ENCODE measurements around the gene CCDC88B. TPM values are rescaled to one million over a fixed set of nuclear protein-coding genes. Genes with fewer than 3 reads are reported as not detected.
A peak's percentile ranks its signal among the peaks of the same experiment; 100 is the strongest.

Gene CCDC88B
- total RNA-seq, 1 experiment from 2014 or later, result 11.4 TPM

- no peak for DNase-seq (ENCODE audit: low spot score)
Measured at GRCh38 chr11:64379817-64380709, 40.1 kb downstream of the CCDC88B start.

- DNase-seq (ENCODE audit: low spot score), result no peak
Measured at GRCh38 chr11:64381350-64381749, 41.3 kb downstream of the CCDC88B start.

- no peak for DNase-seq (ENCODE audit: low spot score)
Measured at GRCh38 chr11:64382047-64382446, 42.0 kb downstream of the CCDC88B start.

- no peak for DNase-seq (ENCODE audit: low spot score)
Measured at GRCh38 chr11:64382586-64382985, 42.6 kb downstream of the CCDC88B start.

- DNase-seq (ENCODE audit: low spot score), result no peak
Measured at GRCh38 chr11:64383580-64383979, 43.6 kb downstream of the CCDC88B start.

GRCh38 chr11:64384028-64384737 is 44.2 kb downstream of the CCDC88B start:
- DNase-seq (ENCODE audit: low spot score), result no peak

GRCh38 chr11:64384981-64385944 is 45.3 kb downstream of the CCDC88B start:
- no peak for DNase-seq (ENCODE audit: low spot score)

GRCh38 chr11:64385945-64386704 is 46.1 kb downstream of the CCDC88B start:
- DNase-seq (ENCODE audit: low spot score), result peak; percentile 14

- no peak for DNase-seq (ENCODE audit: low spot score)
Measured at GRCh38 chr11:64387916-64388315, 47.9 kb downstream of the CCDC88B start.

GRCh38 chr11:64388894-64389293 is 48.9 kb downstream of the CCDC88B start:
- no peak for DNase-seq (ENCODE audit: low spot score)

GRCh38 chr11:64389851-64390250 is 49.8 kb downstream of the CCDC88B start:
- no peak for DNase-seq (ENCODE audit: low spot score)

- no peak for DNase-seq (ENCODE audit: low spot score)
Measured at GRCh38 chr11:64390558-64390957, 50.6 kb downstream of the CCDC88B start.

- DNase-seq (ENCODE audit: low spot score), result no peak
Measured at GRCh38 chr11:64391839-64392238, 51.8 kb downstream of the CCDC88B start.

- DNase-seq (ENCODE audit: low spot score), result no peak
Measured at GRCh38 chr11:64395545-64396078, 55.6 kb downstream of the CCDC88B start.

- DNase-seq (ENCODE audit: low spot score), result no peak
Measured at GRCh38 chr11:64396079-64396591, 56.1 kb downstream of the CCDC88B start.

- DNase-seq (ENCODE audit: low spot score), result no peak
Measured at GRCh38 chr11:64400102-64400501, 60.1 kb downstream of the CCDC88B start.

GRCh38 chr11:64400667-64401066 is 60.7 kb downstream of the CCDC88B start:
- DNase-seq (ENCODE audit: low spot score), result no peak

GRCh38 chr11:64401775-64402174 is 61.8 kb downstream of the CCDC88B start:
- DNase-seq (ENCODE audit: low spot score), result no peak

GRCh38 chr11:64403106-64403505 is 63.1 kb downstream of the CCDC88B start:
- no peak for DNase-seq (ENCODE audit: low spot score)

- DNase-seq (ENCODE audit: low spot score), result no peak
Measured at GRCh38 chr11:64406221-64406946, 66.4 kb downstream of the CCDC88B start.

All from HT-29 (cell line).